GM19452 (cell line): ENCODE data around the gene ADAMTSL1.
"Not testable (repeated sequence)": the region's sequence is repeated elsewhere in the genome, so short reads cannot be mapped to it uniquely, and the experiment has no call there.

Experiments used
- ATAC-seq: cut with Tn5 transposase; IDR thresholded peaks from one replicate; pipeline ENCODE4 v1.9.1; 2021; ENCODE audit not compliant: unreplicated experiment

ADAMTSL1 gene

DNA sequence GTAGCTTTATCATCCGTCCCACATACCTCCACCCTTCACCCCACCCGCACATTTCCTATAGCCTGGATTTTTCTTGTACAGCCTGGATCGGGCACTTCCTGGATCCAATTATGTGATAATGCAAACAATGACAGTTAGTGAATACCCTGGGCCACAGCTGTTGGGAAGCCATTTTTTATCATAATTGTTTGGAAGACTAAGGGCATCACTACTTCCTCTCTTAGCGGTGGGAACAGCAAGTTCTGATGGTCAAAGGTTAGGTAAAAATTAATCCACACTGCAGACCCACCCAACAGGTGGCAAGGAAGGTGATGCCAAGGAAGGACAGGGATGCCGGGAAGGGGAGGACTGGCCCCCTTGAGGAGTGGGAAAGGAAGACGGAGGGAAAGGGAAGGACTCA lies 375.3 kb downstream of the ADAMTSL1 start:
- ATAC-seq, result no peak

- no peak for ATAC-seq
These were observed 376.1 kb downstream of the ADAMTSL1 start for GRCh38 chr9:18849890-18850677.

- ATAC-seq, result no peak
These were observed 377.3 kb downstream of the ADAMTSL1 start for GRCh38 chr9:18851069-18851795.

DNA sequence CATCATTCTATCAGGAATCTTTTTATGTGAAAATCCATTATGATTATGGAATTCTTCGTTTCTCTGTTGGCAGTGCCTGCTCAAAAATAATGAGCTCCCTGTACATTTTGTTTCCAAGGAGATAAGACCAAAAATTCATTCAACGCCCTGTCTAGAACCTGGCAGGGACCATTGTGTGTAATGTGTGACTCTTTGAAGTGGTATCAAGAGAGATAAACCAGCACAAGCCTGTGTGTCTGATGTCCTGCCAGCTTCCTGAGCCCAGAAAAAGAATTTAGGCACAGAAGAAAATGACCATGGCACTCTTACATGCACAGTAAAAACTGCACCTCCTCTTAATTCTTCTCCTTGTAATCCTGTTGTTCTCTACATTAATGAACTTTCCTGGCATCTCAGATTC lies 381.7 kb downstream of the ADAMTSL1 start:
- ATAC-seq, result no peak

- no peak for ATAC-seq
These were observed 383.4 kb downstream of the ADAMTSL1 start for GRCh38 chr9:18857334-18857733.

- no peak for ATAC-seq
These were observed 383.8 kb downstream of the ADAMTSL1 start for GRCh38 chr9:18857769-18858168.

- no peak for ATAC-seq
These were observed 387.9 kb downstream of the ADAMTSL1 start for GRCh38 chr9:18861609-18862544.

DNA sequence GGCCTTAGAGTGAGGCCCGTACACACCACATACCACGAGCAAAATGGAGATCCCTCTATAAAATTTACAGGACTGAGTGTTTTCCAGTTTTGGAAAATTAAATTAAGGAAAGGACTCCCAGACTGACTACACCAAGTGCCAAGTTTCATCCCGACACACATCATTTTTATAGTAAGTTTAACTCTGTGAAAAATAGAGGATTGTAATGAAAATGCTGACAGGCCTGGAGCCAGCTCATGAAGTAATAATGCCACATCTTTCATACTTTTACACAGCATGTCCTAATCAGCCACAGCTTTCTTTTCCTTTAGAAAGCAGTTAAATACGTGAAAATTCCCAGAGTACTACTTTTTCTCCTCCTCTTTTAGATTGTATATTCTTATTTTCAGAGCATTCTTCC lies 389.8 kb downstream of the ADAMTSL1 start:
- ATAC-seq, result no peak

DNA sequence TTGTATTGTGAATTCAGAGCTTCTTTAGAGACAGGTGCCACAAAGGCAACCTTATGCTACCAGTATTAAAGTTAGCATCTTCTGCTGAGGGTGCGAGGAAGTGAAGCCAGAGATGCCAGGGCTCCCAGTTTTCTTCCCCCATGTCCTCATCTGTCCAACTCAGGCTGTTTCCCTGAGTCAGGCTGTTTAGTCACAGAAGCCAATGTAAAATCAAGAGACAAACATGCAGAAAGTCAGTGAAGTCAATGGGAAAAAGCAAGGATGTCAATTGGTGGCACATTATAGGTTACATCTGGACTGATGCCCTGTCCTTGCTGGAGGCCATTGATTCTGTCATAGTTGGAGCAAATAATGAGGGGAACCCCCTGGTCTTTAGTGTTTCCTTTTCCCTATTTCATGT lies 390.6 kb downstream of the ADAMTSL1 start:
- no peak for ATAC-seq

DNA sequence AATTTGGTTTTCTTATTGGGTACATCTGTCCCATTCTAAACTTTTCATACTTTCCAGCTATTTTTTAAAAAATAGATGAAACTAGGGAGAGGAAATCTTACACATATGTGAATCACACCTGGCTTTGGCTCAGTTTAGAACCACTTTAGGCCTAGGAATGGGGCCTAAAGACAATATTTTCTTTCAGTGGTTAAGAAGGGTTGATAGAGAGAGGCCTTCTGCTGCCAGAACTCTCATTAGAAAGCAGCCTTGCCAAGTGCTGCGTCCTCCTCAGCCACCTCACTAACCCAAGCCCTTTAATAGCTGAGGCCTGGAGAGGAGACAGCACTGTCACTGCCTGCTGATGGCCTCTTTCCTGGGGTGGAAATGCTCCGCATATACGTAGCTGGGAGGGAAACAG lies 391.6 kb downstream of the ADAMTSL1 start:
- no peak for ATAC-seq

- ATAC-seq, result no peak
These were observed 392.3 kb downstream of the ADAMTSL1 start for GRCh38 chr9:18866121-18866831.

- no peak for ATAC-seq
These were observed 395.8 kb downstream of the ADAMTSL1 start for GRCh38 chr9:18869725-18870124.

GRCh38 chr9:18874069-18874468 lies 400.1 kb downstream of the ADAMTSL1 start:
- no peak for ATAC-seq

- ATAC-seq, result not testable (repeated sequence)
These were observed 401.0 kb downstream of the ADAMTSL1 start for GRCh38 chr9:18874990-18875389.

DNA sequence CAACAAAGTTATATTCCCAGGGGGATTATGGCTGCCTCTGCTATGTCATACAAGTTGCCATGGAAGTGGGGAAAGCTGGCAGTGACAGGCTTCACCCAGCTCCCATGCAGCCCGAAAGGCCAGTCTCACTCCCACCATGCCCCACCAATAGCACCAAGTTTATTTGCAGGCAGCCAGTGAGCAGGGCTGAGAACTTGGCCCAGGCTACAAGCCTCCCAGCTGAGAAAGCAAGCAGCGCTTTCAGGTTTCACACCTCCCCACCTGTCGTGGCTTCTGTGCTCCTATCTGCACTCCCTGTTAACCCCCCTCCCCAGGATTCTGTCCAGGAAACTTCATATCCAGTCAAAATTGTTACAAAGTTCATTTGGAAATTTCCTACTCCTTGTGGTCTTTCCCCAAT lies 404.0 kb downstream of the ADAMTSL1 start:
- ATAC-seq, result no peak

DNA sequence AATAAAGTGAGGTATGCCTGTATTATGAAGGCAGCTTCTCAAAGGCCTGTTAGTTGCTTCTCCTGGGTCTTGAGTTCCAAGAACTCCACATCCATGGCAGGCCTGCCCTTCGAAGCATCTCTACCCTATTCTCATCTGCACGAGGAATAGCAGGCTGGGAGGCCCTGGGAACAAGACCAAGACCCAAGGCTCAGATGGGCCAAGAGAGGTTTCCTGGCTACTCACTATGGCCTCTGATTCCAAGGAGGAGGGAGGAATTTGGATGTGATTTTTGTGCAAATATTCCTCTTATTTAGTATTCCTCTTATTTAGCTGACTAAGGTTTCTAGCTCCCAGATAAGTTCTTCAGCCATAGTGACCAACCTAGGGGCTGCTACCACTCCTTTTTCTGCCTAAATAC lies 407.8 kb downstream of the ADAMTSL1 start:
- ATAC-seq, result no peak

DNA sequence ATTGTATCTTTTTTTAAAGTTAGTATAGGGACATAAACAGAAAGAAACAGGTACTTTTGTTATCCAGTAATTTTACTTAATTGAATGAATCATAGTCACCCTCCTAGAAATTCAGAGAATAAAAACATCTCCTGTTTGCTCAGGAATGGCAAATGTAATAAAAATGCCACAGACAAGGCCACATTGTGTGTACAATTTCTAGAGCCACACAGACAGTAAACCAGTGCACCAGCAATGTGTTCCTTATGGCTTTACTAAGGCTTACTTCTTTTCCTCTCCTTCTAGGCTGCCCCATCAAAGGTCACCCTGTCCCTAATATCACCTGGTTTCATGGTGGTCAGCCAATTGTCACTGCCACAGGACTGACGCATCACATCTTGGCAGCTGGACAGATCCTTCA lies 413.6 kb downstream of the ADAMTSL1 start:
- ATAC-seq, result no peak

DNA sequence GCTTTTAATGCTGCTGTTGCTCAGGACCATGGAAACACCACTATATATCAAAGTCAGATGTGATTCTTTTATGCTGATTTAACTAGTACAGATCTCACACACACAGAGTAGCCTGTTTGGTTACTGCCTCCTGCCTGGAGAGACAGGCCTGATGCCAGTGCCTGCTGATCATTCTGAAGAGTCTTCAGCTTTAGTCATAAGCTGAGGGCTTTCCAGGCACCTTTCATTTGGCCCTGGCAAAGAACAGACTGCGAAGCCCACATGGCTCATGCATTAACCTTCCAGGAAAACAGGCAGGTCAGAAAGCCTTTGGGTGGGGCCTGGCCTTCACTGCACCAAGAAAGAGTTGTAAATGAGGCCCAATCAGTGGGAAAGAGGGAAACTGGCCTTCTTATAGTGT lies 414.3 kb downstream of the ADAMTSL1 start:
- no peak for ATAC-seq

DNA sequence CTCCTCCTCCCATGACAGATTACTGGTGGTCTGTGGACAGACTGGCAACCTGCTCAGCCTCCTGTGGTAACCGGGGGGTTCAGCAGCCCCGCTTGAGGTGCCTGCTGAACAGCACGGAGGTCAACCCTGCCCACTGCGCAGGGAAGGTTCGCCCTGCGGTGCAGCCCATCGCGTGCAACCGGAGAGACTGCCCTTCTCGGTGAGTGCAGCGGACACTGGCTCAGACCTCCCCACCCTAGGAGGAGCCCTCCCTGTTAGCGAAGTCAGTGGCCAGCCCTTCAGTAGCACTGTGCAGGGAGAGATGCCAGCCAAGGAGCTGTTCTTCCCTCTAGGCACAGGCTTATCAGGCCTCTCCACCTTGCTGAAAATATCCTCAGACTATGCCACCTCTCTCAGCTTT lies 415.6 kb downstream of the ADAMTSL1 start:
- no peak for ATAC-seq

- ATAC-seq, result peak; percentile 78
These were observed 416.4 kb downstream of the ADAMTSL1 start for GRCh38 chr9:18890372-18890771.
